Cardiac fibroblast (primary cell): ENCODE measurements around the gene POGLUT2.

Experiments used
- DNase-seq, 2 donors: peaks; one replicate each; pipeline versions ENCODE4 v3.0.0 to v3.0.0-alpha.2; 2010; ENCODE audit warnings: low read depth in 2 of 2
- H3K4me3 ChIP-seq, 2 donors: replicated peaks in 1 of 2; 1 replicate in 1 of 2; 2 replicates in 1 of 2; pipeline ENCODE4 v1.5.1; 2011; ENCODE audit warnings: low read depth in 2 of 2, low read length in 2 of 2, mild to moderate bottlenecking in 2 of 2, moderate library complexity in 1 of 2
- CTCF ChIP-seq: IDR thresholded peaks from one replicate; pipeline ENCODE4 v1.5.1; 2011; ENCODE audit warnings: low read depth, mild to moderate bottlenecking, low read length, inconsistent platforms

Gene POGLUT2

GRCh38 chr13:102838982-102839381 lies 40.2 kb upstream of the POGLUT2 start:
- TF ChIP-seq CTCF: no peak
- H3K4me3 ChIP-seq: no peak overlapping the region
- DNase-seq: no peak

DNA sequence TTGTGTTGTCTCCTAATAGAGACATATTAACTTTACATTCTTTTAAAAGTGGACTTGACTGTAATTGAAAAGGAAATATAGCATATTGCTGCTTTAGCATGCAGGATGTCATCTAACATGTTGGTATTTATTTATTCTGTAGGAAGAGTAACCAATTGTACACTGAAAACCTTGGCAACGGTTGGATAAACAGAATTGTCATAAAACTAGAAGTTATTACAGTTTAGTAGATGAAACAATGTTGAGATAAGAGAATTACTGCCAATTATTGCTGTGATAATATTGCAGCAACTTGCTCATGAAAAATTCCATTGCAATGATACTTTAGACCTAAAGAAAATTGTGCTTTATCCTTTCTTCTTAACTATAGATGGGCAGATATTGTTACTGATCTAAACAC lies 39.5 kb upstream of the POGLUT2 start:
- TF ChIP-seq CTCF: no peak
- no peak overlapping the region for H3K4me3 ChIP-seq
- no peak for DNase-seq

GRCh38 chr13:102836471-102836870 lies 37.7 kb upstream of the POGLUT2 start:
- DNase-seq: no peak
- H3K4me3 ChIP-seq: no peak overlapping the region
- TF ChIP-seq CTCF: no peak

DNA sequence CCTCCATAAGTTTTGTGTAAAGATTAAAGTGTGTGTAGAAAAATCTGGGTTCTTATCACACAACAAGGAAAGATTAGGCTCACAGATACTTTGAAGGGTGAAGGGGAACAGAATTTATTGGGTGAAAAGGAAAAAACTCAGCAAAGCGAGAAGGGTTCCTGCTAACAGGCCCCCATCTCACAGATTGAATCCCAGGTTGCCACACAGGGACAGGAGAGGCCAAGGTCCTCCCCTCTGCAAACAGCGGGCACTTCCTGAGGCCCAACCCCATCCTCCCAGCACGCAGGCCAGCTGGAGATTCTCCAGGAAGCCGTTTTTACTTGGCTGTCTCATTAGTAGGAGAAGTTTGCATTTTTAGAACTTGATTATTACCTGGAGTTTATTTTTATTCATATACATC lies 31.9 kb upstream of the POGLUT2 start:
- no peak overlapping the region for H3K4me3 ChIP-seq
- no peak for TF ChIP-seq CTCF
- DNase-seq: peak; percentile 41 to 72

GRCh38 chr13:102825921-102826706 lies 27.3 kb upstream of the POGLUT2 start:
- peak overlapping the region; percentile 28 to 51 for H3K4me3 ChIP-seq
- peak; percentile 95 to 96 for DNase-seq
- no peak for TF ChIP-seq CTCF

DNA sequence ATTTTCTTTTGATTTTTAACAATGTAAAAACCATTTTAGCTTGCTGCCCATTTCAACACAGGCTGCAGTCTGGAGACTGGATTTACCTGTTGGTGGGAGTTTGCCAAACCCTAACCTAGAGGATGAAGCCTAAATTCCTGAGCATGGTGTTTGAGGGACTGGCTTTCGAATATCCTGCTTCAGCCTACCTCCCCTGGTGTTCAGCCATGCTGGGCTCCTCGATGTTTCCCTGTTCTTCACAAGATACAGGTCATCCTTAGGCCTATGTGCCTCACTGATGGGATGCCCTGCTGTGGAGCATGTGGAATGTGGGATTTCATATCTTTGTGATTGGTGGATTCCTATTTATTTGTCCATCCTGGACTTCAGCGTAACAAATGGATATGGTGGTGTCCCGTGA lies 26.6 kb upstream of the POGLUT2 start:
- no peak overlapping the region for H3K4me3 ChIP-seq
- no peak for DNase-seq
- no peak for TF ChIP-seq CTCF

DNA sequence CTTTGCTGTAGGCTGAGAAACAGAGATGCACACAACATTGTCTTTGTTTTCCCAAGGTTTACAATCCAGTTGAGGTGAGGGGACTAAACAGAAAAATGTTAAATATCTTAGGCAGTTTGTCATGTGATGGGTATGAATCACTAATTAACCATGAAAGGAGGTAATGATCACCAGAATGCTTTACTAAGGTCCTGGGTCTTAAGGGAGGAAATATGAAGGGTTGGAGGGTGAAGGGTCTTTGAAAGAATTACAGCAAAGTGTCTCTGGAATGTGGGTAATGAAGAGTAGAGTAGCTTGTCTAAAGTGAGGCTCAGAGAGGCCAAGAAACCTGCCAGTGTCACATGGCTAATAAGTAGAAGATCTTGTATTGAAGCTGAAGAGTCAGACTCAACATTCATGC lies 19.1 kb upstream of the POGLUT2 start:
- DNase-seq: no peak
- no peak for TF ChIP-seq CTCF
- no peak overlapping the region for H3K4me3 ChIP-seq
